ENCODE data around the gene ITSN1.
A peak's percentile ranks its signal among the peaks of the same experiment; 100 is the strongest.

The ITSN1 gene

GRCh38 chr21:33791073-33791472, 148.8 kb downstream of the ITSN1 start:
- no peak overlapping the region for H3K9ac ChIP-seq (ENCODE audit: low read length)
- H3K4me1 ChIP-seq (ENCODE audit: control insufficient read depth, insufficient read depth, low read length), result peaks cover 20% of the 10 kb centered on the region
- H3K27ac ChIP-seq (ENCODE audit: low read depth, low read length), result no peak overlapping the region
- H3K36me3 ChIP-seq (ENCODE audit: control insufficient read depth, insufficient read depth, low read length), result peaks cover 34% of the 10 kb centered on the region
- H3K27me3 ChIP-seq (ENCODE audit: control insufficient read depth, insufficient read depth, low read length), result no peaks in the 10 kb centered on the region
- no peaks in the 10 kb centered on the region for H3K9me3 ChIP-seq (ENCODE audit: control insufficient read depth, insufficient read depth, low read depth, low read length)
- H3K4me3 ChIP-seq (ENCODE audit: low read depth, low read length), result no peak overlapping the region

- H3K36me3 ChIP-seq (ENCODE audit: control insufficient read depth, insufficient read depth, low read length), result peaks cover 39% of the 10 kb centered on the region
- H3K9me3 ChIP-seq (ENCODE audit: control insufficient read depth, insufficient read depth, low read depth, low read length), result no peaks in the 10 kb centered on the region
- no peak overlapping the region for H3K9ac ChIP-seq (ENCODE audit: low read length)
- H3K4me3 ChIP-seq (ENCODE audit: low read depth, low read length), result no peak overlapping the region
- 0 out of 2 replicates have a peak overlapping the region, but pooled peaks have one; percentile 58 for H3K27ac ChIP-seq (ENCODE audit: low read depth, low read length)
- H3K27me3 ChIP-seq (ENCODE audit: control insufficient read depth, insufficient read depth, low read length), result no peaks in the 10 kb centered on the region
- peaks cover 20% of the 10 kb centered on the region for H3K4me1 ChIP-seq (ENCODE audit: control insufficient read depth, insufficient read depth, low read length)
These were observed 152.3 kb downstream of the ITSN1 start for GRCh38 chr21:33794596-33794995.

- Histone ChIP-seq H3K9ac (ENCODE audit: low read length) (no peak overlapping the region), H3K9me3 (ENCODE audit: control insufficient read depth, insufficient read depth, low read depth, low read length) (no peaks in the 10 kb centered on the region), H3K36me3 (ENCODE audit: control insufficient read depth, insufficient read depth, low read length) (peaks cover 43% of the 10 kb centered on the region), H3K4me1 (ENCODE audit: control insufficient read depth, insufficient read depth, low read length) (peaks cover 30% of the 10 kb centered on the region), H3K27me3 (ENCODE audit: control insufficient read depth, insufficient read depth, low read length) (no peaks in the 10 kb centered on the region), H3K4me3 (ENCODE audit: low read depth, low read length) (no peak overlapping the region), H3K27ac (ENCODE audit: low read depth, low read length) (no peak overlapping the region)
These were observed 155.3 kb downstream of the ITSN1 start for GRCh38 chr21:33797565-33797964.

- Histone ChIP-seq H3K4me1 (ENCODE audit: control insufficient read depth, insufficient read depth, low read length) (peaks cover 14% of the 10 kb centered on the region), H3K9ac (ENCODE audit: low read length) (no peak overlapping the region), H3K4me3 (ENCODE audit: low read depth, low read length) (no peak overlapping the region), H3K27me3 (ENCODE audit: control insufficient read depth, insufficient read depth, low read length) (no peaks in the 10 kb centered on the region), H3K27ac (ENCODE audit: low read depth, low read length) (no peak overlapping the region), H3K36me3 (ENCODE audit: control insufficient read depth, insufficient read depth, low read length) (peaks cover 51% of the 10 kb centered on the region), H3K9me3 (ENCODE audit: control insufficient read depth, insufficient read depth, low read depth, low read length) (no peaks in the 10 kb centered on the region)
These were observed 157.2 kb downstream of the ITSN1 start for GRCh38 chr21:33799378-33800090.

GRCh38 chr21:33800753-33801423, 158.6 kb downstream of the ITSN1 start:
- peaks cover 9% of the 10 kb centered on the region for H3K4me1 ChIP-seq (ENCODE audit: control insufficient read depth, insufficient read depth, low read length)
- no peaks in the 10 kb centered on the region for H3K9me3 ChIP-seq (ENCODE audit: control insufficient read depth, insufficient read depth, low read depth, low read length)
- no peak overlapping the region for H3K27ac ChIP-seq (ENCODE audit: low read depth, low read length)
- H3K27me3 ChIP-seq (ENCODE audit: control insufficient read depth, insufficient read depth, low read length), result no peaks in the 10 kb centered on the region
- no peak overlapping the region for H3K4me3 ChIP-seq (ENCODE audit: low read depth, low read length)
- peaks cover 44% of the 10 kb centered on the region for H3K36me3 ChIP-seq (ENCODE audit: control insufficient read depth, insufficient read depth, low read length)
- no peak overlapping the region for H3K9ac ChIP-seq (ENCODE audit: low read length)

- Histone ChIP-seq H3K27me3 (ENCODE audit: control insufficient read depth, insufficient read depth, low read length) (no peaks in the 10 kb centered on the region), H3K27ac (ENCODE audit: low read depth, low read length) (no peak overlapping the region), H3K9ac (ENCODE audit: low read length) (no peak overlapping the region), H3K4me3 (ENCODE audit: low read depth, low read length) (no peak overlapping the region), H3K36me3 (ENCODE audit: control insufficient read depth, insufficient read depth, low read length) (peaks cover 44% of the 10 kb centered on the region), H3K4me1 (ENCODE audit: control insufficient read depth, insufficient read depth, low read length) (peaks cover 9% of the 10 kb centered on the region), H3K9me3 (ENCODE audit: control insufficient read depth, insufficient read depth, low read depth, low read length) (no peaks in the 10 kb centered on the region)
These were observed 159.4 kb downstream of the ITSN1 start for GRCh38 chr21:33801424-33802405.

GRCh38 chr21:33802481-33802880, 160.2 kb downstream of the ITSN1 start:
- Histone ChIP-seq H3K4me3 (ENCODE audit: low read depth, low read length) (no peak overlapping the region), H3K9me3 (ENCODE audit: control insufficient read depth, insufficient read depth, low read depth, low read length) (no peaks in the 10 kb centered on the region), H3K27ac (ENCODE audit: low read depth, low read length) (no peak overlapping the region), H3K9ac (ENCODE audit: low read length) (no peak overlapping the region), H3K36me3 (ENCODE audit: control insufficient read depth, insufficient read depth, low read length) (peaks cover 40% of the 10 kb centered on the region), H3K4me1 (ENCODE audit: control insufficient read depth, insufficient read depth, low read length) (peaks cover 9% of the 10 kb centered on the region), H3K27me3 (ENCODE audit: control insufficient read depth, insufficient read depth, low read length) (no peaks in the 10 kb centered on the region)

- no peaks in the 10 kb centered on the region for H3K4me1 ChIP-seq (ENCODE audit: control insufficient read depth, insufficient read depth, low read length)
- no peak overlapping the region for H3K4me3 ChIP-seq (ENCODE audit: low read depth, low read length)
- H3K9me3 ChIP-seq (ENCODE audit: control insufficient read depth, insufficient read depth, low read depth, low read length), result no peaks in the 10 kb centered on the region
- H3K9ac ChIP-seq (ENCODE audit: low read length), result no peak overlapping the region
- H3K36me3 ChIP-seq (ENCODE audit: control insufficient read depth, insufficient read depth, low read length), result peaks cover 27% of the 10 kb centered on the region
- H3K27me3 ChIP-seq (ENCODE audit: control insufficient read depth, insufficient read depth, low read length), result no peaks in the 10 kb centered on the region
- H3K27ac ChIP-seq (ENCODE audit: low read depth, low read length), result no peak overlapping the region
These were observed 166.5 kb downstream of the ITSN1 start for GRCh38 chr21:33808715-33809367.

- H3K9me3 ChIP-seq (ENCODE audit: control insufficient read depth, insufficient read depth, low read depth, low read length), result no peaks in the 10 kb centered on the region
- no peak overlapping the region for H3K4me3 ChIP-seq (ENCODE audit: low read depth, low read length)
- H3K27me3 ChIP-seq (ENCODE audit: control insufficient read depth, insufficient read depth, low read length), result no peaks in the 10 kb centered on the region
- H3K36me3 ChIP-seq (ENCODE audit: control insufficient read depth, insufficient read depth, low read length), result peaks cover 41% of the 10 kb centered on the region
- H3K9ac ChIP-seq (ENCODE audit: low read length), result no peak overlapping the region
- no peak overlapping the region for H3K27ac ChIP-seq (ENCODE audit: low read depth, low read length)
- peaks cover 10% of the 10 kb centered on the region; the same call in 1 of the 2 replicates for H3K4me1 ChIP-seq (ENCODE audit: control insufficient read depth, insufficient read depth, low read length)
These were observed 168.5 kb downstream of the ITSN1 start for GRCh38 chr21:33810766-33811165.

- Histone ChIP-seq H3K9me3 (ENCODE audit: control insufficient read depth, insufficient read depth, low read depth, low read length) (no peaks in the 10 kb centered on the region), H3K9ac (ENCODE audit: low read length) (no peak overlapping the region), H3K36me3 (ENCODE audit: control insufficient read depth, insufficient read depth, low read length) (peaks cover 45% of the 10 kb centered on the region), H3K27ac (ENCODE audit: low read depth, low read length) (no peak overlapping the region), H3K4me3 (ENCODE audit: low read depth, low read length) (no peak overlapping the region), H3K4me1 (ENCODE audit: control insufficient read depth, insufficient read depth, low read length) (peaks cover 10% of the 10 kb centered on the region; the same call in 1 of the 2 replicates), H3K27me3 (ENCODE audit: control insufficient read depth, insufficient read depth, low read length) (no peaks in the 10 kb centered on the region)
These were observed 169.1 kb downstream of the ITSN1 start for GRCh38 chr21:33811167-33812010.

Data from HUES6 (cell line).